Middle frontal gyrus (tissue), 1 donor: ENCODE measurements around the gene ALDH1A2.
"Not testable (repeated sequence)": the region's sequence is repeated elsewhere in the genome, so short reads cannot be mapped to it uniquely, and the experiment has no call there.

Experiments
- DNase-seq: peaks from one replicate; pipeline ENCODE4 v3.0.0-alpha.2; 2015; ENCODE audit warnings: low spot score; ENCODE audit errors: extremely low spot score

The ALDH1A2 gene

DNA sequence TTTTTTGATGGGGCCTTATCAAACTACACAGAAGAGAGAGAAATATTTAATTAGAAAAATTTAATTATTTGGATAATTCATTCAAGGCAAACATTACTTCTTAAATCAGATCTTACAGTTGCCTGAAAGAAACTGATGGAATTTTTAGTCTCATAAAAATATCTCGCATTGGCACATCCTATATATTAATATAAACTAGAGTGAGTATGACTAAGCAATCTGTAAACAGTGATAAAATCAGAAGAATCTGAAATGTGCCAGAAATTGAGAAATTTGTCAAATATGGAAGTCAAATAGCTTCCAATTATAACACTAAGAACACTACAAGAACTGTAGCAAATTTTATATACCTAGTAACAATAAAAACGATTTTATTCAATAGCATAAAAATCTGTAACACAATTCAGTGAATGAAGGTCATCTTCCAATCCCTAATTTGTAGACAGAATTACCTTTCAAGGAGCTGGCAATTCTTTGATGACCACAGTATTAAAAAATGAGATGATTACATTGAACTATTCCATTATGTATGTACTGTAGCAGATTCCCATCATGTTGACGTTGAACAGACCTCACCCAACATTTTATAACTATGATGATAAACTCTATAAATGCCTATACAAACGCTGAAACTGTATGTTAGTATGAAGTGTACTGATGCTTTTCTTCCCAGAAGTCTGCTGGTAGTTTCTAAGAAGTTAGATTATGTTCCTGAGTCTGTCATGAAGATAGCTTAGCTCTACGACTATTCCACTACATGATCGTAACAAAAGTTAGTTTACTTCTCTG, 63.0 kb downstream of the ALDH1A2 start:
- DNase-seq = no peak

DNA sequence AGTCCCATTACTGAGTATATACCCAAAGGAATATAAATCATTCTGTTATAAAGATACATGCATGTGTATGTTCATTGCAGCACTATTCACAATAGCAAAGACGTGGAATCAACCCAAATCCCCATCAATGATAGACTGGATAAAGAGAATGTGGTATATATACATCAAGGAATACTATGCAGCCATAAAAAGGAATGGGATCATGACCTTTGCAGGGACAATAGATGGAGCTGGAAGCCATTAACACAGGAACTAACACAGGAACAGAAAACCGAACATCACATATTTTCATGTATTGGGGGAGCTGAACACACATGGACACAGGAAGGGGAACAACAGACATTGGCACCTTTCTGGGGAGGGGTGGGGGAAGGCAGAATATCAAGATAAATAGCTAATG, 65.8 kb downstream of the ALDH1A2 start:
- DNase-seq = not testable (repeated sequence)

DNA sequence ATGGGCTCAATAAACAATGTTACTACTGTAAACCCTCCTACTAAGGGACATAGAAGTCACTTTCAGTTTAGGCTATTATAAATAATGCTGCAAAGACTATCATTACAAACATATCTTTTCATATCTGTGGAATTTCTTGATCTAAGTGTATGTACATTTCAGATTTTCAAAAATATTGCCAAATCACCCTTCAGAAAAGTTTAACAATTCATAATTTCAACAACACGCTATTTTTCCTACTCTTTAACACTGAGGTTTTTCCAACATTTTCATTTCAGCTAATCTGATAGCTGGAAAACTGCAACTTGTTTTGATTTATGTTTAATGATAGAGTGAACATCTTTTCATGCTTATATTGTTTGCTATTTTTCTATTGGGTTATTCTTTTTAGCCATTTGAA, 69.0 kb downstream of the ALDH1A2 start:
- DNase-seq = no peak

DNA sequence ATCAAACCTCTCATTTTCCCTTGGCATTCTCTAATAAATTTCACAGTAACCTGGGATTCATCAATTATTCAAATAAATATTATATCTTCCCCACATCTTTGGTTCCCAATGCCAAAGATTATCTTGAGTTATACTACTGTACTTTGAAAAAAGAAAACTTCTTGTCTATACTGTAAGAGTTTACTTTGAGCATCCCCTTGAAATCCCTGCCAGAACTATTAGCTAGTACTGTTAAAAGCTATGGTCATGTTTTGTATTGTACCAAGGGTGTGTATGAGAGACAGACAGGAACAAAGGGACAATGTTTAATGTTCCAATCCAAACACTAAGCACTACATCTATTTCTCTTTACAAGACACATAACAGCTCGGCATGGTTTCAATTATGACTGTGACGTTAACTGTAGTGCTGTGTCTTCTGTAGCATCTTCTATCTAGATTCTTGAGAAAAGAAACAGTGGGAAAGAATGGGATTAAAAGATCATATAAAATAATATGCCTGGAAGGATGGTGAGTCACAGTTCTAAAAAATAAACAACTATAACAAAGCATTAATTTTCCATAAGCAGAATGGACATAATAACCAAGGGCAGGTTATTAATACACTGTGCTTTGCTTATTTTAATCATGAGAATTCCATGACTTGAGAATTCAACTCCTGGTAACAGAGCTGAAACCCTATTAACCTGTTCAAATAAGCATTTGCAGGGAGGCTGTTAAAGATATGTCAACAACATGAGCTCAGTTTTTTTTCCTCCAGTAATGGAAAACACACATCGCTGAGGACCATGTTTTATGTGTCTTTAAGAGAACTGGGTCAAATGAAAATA, 71.1 kb downstream of the ALDH1A2 start:
- no peak for DNase-seq

DNA sequence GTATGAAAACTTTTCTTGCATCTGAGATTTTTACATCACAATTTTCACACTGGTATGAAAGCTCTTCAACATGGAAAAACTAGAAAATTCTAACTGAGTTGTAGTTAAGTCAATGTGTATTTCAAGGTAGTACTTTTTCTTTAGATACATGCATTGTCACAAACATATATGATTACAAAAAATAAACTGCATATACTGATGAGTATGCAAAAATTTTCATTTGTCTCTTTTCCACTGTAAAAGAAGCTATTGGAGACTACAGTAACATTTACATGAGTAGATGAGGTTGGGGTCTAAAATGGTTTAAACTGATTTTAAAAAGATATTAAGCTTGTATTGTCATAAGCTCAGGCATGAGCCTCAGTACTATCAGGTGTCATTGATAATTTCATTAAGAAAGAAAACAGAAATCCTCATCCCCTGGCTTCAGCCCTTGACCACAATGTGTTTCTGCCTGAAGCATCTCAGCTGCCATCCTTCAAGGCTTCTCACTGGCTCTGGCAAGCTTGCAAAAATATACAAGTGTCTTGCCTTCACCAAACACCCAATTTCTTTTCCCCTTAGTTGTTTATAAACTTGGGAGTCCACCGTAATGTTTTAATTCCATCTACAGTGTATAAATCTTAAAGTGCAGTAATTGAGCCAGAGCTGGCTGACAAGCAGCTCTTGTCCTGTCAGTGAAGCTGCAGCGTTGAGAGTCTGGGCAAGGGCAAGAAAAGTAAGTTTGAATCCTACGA, 71.9 kb downstream of the ALDH1A2 start:
- DNase-seq = no peak

DNA sequence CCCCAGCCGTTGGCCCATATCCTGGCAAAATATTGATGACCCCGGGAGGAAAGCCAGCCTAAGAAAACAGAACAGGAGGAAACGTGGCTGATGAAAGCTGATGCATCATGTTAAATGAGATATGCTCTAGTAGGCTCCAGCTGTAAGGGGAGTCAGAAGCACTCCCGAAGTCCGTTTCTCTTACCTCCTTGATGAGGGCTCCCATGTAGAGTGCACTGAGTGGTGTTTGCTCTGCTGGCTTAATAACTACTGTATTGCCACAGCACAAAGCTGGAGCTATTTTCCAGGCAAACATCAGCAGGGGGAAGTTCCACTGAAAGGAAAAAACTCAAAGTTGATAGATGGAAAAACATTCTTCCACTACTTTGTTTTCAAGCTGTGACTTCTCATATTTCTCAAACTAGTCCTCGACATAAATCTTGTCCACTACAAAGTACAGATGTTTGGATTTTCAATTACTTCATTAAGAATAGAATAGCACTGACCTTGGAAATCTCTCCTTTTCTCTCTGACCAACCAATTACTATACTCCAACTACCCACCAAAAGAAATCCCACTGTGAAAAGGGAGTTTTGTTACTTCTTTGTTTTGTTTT, 72.7 kb downstream of the ALDH1A2 start:
- DNase-seq = no peak

DNA sequence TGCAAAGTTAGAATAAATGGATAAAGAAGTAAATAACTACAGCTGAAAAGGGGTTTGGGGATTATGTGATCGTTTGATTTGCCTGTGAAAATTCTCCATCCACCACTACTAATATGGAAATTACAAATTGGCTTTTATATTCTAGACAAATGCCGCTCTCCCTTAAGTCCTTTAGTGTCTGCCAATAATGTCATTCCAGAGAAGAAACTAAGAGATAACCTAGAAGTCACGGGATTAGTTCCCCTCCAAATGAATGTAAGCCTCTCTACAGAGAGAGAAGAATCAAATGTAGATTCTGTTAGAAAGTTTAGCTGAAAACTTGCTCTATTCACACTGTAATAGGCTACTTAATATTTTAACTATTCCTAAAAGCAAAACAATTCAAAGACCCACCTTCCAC, 92.0 kb downstream of the ALDH1A2 start:
- DNase-seq = no peak

DNA sequence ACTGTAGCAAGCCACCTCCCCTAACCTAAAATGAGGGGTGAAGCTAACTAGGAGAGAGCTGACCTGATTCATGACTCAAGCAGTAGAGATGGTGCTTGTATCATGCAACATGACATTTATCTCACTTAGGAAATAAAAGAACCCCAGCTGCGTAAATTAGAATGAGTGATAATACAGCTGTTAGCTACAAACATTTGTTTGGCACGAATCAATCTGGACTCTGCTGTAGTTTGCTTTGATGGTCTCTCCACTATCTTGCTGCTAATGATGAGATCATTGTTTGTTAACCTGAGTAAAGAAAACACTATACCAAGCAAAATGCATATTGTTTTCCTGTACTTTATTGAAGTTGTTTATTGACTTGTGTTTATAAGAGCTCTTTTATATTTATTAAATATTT, 92.6 kb downstream of the ALDH1A2 start:
- no peak for DNase-seq

DNA sequence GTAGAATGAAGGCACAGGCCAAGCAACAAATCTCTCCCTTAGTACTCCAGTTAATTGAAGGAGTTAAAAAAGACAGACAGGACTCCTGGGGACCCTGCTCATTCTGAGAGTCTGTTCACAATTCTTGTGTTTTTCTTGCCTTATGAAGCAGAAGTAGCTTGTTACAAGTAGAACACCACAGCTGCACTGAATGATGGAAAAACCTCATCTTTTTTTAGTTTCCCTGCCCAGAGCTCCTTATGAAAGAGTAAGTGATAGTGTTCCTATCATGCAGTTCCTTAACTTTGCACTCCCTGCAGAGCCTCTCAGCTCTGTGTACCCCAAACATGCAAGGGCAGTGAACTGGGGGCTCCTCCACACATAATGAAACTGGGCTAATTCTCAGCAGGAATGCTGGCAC, 95.5 kb downstream of the ALDH1A2 start:
- no peak for DNase-seq

DNA sequence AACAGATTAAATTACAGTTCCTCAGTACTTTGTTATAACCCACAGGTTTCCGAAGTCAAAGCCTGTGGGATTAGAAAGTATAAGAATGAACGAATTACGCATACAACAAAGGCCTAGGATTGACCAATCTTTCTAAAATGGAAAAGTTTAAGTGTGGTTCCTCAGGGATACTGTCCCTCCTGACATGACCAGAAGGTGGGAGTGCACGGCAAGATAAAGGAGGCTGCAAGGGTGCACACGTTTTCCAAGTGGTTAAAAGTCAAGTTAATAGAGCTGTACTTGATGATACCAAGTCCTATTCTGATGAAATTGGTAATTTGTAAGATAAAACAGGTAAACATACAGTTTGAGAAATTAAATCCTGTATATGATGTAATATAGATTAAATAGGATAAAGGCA, 96.2 kb downstream of the ALDH1A2 start:
- DNase-seq = no peak

DNA sequence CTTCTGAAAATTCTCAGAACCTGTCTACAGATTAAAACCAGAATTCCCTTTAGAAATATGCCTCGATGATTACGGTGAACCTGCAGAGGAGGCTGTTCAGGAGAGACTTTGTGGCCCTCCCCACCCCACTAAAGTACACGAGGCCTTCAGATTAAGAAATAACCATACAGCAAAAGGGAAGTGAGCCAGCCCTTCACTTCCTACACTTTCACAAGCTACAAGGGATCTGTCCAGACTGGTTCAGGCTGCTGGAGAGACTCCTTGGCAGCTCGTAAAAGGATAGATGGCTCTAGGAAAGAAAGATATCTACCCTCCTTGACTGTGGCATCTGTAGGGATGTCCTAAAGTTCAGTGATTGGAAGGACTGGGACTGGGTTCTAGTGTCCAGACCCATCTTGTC, 102.6 kb downstream of the ALDH1A2 start:
- DNase-seq = no peak

DNA sequence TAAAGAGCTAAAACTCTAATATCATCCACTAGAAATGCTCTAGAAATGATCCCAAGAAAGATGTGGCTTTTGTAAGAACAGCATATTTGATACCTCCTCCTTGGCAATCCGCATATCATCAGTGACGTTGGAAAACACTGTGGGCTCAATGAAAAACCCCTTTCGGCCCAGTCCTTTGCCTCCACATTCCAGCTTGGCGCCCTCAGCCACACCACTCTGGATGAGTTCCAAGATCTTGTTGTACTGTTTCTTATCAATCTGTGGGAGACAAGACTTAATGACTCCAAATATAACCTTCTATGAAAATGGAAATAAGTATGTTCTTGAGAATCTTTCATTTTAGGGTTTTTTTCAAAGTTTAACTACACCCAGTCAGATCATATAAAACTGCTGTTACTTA, 103.6 kb downstream of the ALDH1A2 start:
- DNase-seq = no peak

DNA sequence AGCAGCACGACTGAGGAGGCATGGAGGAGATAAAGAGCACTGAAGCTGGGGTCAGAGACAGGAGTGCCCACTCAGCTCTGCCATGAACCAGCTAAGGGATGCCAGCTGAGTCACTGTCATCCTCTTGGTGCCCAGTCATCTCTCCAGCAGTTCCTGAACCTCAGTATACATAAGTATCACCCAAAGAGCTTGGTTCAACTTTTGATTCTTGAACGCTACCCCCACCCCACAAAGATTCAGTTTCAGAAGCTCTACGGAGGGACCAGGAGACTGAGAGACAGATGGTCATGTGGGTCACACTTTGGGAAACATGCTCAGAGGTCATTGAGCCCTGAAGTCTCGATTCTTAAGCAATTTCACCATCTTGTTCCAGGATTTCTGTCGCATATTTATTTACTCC, 108.4 kb downstream of the ALDH1A2 start:
- DNase-seq = no peak

DNA sequence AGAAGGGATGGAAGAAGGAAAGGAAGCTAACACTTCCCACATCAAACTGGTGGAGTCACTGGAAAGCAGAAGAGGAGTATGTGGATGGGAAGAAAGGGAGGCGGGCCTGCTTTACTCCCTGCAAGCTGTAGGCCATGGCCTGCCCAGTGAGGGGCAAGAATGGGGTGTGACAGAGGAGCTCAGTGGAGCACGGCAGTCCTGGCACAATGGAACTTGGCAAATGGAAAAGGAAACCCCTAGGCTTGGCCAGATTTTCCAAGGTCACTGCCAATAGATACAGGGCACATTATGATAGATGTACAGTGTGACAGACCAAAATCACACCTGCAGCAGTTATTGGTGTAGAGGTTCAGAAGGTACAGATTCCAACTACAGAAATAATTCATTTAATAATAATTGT, 111.6 kb downstream of the ALDH1A2 start:
- DNase-seq = no peak

DNA sequence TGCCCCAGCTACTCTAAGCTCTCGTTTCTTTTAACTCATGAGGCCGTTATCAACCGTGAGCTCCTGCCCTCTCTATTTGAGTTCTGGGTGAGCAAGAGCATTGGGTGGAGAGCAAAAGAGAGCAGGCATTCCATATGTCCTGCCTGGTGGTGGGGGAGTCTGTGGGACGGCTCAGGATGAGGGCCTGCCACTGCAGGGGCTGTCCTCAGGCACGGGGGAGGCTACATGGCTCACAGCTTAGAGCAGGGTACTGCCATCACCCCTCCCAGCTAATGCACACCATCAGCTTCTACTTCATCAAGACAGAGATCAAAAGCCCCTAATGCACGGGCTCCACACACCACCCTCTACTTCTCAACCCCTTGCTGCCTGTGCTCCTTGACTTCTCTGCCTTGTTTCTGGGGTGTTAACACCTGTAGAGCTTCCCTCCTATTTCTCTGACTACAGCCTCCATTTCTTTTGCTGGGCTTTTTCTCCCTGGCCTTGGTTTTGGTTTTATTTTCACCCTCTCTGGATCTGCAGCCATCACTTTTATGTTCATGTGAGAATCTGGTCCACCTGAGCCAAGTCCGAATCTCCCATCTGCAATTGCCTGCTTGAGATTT, 114.1 kb downstream of the ALDH1A2 start:
- no peak for DNase-seq

DNA sequence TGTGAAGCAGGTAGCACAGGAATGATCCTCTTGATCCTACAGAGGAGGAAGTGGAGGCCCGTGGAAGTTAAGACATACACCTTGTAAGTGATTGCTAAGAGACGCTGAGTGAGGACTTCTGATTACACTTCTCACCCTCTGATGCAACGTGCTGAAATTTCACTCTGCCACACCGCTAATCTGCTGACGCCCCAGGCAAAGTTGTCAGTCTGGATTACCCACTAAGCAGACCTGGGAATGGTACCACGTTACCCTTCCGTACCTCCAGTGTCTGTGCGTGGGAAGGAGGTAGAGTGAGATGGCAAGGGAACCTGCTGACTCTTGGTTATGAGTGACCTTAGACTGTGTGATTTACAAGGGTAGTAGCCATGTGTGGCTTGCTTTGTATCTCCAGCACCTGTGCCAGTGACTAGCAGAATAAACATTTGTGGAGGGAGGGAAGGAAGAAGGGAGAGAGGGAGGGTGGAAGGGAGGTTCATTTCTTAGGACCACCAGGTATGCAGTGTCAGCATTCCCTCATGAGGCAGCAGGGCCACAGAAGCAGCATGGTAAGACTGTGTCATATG, 115.0 kb downstream of the ALDH1A2 start:
- DNase-seq = no peak

DNA sequence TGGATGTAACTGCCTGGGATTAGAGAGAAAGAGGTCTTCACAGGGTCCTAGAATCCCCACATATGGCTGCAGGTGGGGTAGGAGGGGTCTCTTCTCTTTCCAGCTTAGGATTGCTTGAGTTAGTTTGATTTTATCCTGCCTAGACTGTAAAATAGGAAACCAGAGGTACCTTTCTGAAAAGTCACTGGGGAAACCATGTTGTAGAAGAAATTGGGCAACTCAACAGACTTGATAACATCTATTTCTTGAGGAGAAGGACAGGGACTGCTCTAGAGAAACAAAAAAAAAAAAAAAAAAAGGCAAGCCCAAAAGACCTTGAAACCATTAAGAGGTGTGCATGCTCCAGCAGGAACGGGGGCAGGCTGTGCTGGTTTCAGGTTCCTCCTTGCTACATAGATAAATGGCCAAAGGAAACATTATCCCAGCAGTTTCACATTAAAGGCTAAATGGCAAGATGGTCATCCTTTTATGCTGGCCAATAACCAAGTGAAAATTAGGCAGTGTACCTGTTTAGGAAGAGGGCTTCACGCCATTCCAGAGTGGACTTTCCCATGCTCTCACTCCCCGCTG, 116.1 kb downstream of the ALDH1A2 start:
- DNase-seq = no peak

DNA sequence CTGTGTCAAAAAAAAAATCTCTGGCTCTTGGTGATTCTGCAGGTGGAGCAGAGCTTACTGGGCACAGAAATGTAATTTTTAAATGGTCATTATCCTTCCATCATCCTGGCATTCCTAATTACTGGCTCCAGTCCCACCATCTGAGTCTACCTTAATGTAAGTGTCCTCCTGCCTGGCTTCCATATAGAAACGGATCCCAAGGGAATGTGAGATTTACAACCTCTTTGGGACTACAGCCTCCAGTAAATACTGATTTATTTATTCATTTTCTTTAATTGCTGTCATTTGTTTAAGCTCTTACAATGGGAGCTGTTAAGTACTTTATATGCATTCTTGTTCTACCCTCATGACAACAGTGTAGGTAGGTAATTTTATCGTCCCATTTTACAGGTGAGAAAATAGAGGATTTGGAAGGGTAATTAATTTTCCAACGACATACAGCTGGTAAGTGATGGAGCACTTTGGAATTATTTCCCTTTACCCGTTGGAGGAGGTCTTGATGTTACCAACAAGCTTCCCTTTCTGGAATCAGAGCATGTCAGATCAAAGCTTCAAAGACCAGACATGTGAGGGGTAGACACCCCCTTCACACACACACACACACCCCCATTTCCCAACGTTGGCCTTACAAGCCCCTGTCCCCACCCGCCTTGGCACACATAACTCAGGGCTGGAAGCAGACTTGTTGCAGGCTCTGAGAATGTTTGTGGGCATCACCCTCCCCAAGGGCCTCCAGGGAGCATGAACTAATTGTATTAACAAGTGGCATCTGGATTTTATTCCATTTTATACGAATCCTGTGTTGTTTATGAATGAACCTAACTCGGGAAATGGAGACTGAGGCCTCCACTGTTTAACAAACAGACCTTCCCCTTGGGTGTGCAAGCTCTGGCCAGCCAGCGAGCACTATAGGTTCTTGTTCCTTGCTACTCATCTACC, 116.9 kb downstream of the ALDH1A2 start:
- no peak for DNase-seq

DNA sequence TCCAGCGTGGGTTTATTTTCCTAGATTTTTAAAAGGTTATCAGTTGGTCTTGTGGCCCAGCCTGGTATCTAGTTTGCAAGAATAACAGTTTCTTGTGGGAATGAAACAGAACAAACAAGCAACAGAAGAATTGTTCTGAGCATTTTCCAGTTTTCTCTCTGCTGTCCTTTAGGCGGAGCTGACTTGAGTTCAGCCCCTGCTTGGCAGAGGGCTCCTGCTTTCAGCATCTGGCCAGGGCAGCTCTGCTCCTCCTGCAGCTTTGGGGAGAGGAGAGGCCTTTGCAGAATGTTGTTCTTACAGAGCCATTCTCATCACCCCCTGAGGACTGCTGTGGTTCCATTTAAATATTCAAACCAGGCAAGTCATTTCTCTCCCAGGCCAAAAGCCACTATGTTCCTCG, 117.7 kb downstream of the ALDH1A2 start:
- no peak for DNase-seq

DNA sequence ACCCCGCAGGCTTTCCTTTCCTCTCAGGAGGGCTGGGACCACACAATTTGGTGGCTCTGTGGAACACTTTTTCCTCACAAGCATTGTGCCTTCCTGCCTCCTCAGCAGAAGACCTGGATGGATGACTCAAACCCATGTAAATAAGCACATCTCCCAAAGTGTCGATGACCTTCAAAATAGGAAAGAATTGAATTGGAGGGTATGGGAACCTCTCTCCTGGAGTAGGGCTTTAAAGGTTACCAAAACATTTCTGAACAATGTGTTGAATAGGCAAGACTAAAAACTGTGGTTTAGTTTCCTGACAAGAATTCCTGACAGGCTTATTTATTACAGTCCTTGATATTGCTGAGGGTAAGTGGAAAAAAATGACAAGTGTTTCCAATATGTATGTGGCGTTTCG, 118.2 kb downstream of the ALDH1A2 start:
- no peak for DNase-seq
